Measurements from ENCODE around the gene DNM3. TPM values are rescaled to one million over a fixed set of nuclear protein-coding genes. Genes with fewer than 3 reads are reported as not detected.

The DNM3 gene
- total RNA-seq, 1 donor: 2.0 TPM

DNA sequence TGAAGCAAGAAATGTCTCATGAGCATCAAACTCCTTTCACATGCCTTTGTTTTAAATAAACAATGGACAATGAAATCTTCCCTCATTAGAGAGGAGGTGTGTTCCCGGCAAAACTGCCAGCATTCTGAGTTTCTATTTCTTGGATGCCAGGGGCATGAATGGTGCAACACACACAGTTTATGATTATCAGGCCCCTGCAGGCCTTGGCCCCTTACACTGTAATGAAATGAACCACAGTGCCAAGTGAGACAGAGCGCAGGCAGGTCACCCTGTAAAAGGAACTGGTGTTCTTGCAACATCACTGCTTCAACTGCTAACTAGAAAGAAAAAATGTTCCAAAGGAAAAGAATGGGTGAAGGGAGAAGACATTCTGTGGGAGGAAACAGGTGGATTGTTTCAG is 606.3 kb downstream of the DNM3 start:
- peak; percentile 54 for DNase-seq (ENCODE audit: low read depth)
- TF ChIP-seq, protein P1, sequence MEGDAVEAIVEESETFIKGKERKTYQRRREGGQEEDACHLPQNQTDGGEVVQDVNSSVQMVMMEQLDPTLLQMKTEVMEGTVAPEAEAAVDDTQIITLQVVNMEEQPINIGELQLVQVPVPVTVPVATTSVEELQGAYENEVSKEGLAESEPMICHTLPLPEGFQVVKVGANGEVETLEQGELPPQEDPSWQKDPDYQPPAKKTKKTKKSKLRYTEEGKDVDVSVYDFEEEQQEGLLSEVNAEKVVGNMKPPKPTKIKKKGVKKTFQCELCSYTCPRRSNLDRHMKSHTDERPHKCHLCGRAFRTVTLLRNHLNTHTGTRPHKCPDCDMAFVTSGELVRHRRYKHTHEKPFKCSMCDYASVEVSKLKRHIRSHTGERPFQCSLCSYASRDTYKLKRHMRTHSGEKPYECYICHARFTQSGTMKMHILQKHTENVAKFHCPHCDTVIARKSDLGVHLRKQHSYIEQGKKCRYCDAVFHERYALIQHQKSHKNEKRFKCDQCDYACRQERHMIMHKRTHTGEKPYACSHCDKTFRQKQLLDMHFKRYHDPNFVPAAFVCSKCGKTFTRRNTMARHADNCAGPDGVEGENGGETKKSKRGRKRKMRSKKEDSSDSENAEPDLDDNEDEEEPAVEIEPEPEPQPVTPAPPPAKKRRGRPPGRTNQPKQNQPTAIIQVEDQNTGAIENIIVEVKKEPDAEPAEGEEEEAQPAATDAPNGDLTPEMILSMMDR (IDR thresholded peaks at IDR 0.05; ENCODE audit: insufficient read depth, low read length): no peak
- no peak overlapping the region for H3K4me3 ChIP-seq (ENCODE audit: low read depth, low read length)

DNA sequence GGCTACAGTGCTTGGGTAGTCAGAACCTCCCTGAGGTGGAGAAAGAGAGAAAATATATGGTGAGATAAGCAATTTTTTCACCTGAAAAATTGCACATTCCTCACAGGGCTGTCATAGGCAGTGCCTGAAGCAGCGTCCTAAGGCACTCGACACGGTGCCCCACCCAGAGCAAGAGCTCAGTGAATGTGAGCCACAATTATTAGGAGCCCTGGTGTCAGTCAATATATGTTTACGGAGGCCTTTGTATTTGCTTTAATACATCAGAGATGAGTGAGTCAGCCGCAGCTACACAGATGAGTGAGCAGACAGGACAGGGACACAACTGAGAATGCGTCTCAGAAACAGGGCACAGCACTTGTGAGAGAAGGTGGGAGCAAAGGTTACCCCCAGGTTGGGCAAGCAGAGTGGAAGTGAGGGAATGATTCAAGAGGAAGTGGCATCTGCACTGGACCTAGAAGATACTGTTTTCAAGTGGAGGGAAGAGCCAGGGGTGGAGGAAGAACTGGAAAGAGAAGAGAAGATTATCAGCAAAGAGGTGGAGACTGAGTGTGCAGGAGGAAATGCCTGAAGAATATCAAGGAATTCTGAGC is 607.8 kb downstream of the DNM3 start:
- TF ChIP-seq, protein P1 (IDR thresholded peaks at IDR 0.05; ENCODE audit: insufficient read depth, low read length): no peak
- no peak overlapping the region for H3K4me3 ChIP-seq (ENCODE audit: low read depth, low read length)
- no peak for DNase-seq (ENCODE audit: low read depth)

DNA sequence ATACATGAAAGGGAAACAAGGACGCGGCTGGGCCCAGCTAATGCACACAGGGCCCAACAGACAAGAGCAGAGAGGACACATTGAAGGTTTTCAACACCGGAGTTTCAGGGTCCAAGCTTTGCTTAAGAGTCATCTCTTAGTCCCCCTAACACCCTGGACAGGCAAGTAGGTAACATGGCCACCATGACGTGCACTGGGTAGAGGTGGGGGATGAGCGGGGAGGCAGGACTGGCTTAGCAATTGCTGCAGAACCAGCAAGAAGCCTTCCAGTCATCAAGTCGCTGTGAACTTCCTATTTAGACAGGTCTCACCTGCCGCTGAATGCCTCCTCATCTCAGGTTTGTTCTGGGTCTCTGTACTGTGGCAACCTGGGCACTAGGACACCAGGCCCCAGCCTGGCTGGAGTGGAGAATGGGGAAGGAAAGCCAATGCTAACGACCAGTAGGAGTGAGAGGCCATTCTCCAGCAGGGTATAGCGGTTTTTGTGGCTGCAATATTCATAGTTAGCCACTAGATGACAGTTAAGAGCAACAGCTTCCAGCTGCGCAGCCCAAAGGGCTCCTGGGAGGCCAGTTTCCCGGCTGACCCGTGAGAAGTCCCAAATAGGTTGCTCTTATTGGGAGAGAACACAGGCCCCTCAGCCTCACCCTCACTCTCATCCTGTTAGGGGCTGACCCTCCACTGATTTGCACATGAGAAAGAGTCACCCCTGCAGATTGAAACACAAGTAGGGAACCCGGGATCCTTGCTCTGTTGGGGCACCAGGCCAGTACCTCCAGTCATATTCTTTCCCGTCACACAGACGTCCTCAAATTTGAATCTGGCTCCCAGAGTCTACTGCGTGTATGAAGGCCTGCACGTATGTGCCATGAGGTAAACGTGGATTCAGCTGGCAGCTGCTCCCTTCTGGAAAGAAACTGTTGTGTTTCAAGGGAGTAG is 608.6 kb downstream of the DNM3 start:
- H3K4me3 ChIP-seq (ENCODE audit: low read depth, low read length): no peak overlapping the region
- TF ChIP-seq, protein P1 (IDR thresholded peaks at IDR 0.05; ENCODE audit: insufficient read depth, low read length): peak; percentile 93
- peak; percentile 75 for DNase-seq (ENCODE audit: low read depth)

DNA sequence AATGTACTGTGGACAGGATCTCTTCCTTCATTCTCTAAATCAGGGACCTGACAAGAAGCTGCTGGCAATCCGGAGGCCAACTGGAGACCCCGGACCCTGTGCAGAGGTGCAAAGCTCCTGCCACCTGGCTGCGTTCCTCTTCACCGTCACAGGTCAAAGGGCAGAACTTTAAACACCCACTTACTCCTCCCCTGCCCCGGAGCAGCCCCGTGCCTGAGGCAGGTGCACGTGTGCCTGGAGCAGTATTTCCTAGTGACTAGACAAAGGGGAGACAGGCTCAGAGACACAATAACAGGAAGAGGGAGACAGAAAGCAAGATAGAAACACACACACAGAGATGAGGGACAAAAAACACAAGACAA is 609.2 kb downstream of the DNM3 start:
- TF ChIP-seq, protein P1 (IDR thresholded peaks at IDR 0.05; ENCODE audit: insufficient read depth, low read length): no peak
- no peak for DNase-seq (ENCODE audit: low read depth)
- H3K4me3 ChIP-seq (ENCODE audit: low read depth, low read length): no peak overlapping the region

DNA sequence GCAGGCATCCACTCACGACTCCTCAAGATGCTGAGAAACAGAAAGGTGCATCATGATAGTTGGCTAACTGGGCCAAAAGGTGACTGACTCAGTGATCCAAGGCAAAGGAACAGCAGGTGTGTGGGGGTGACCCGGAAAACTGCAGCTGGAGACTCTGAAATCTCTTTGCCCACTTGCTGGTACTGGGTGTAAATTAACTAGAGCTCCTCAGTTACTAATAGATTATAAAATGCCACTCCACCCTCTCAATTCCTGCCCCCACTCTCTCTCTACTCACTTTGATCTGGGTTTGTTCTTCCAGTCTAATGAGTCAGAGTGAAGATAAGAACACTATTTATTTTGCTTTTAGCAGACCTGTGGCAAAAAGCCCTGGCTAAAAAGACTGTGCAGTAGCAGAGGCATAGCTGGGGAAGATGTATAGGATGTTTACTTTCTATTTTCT is 609.7 kb downstream of the DNM3 start:
- no peak overlapping the region for H3K4me3 ChIP-seq (ENCODE audit: low read depth, low read length)
- DNase-seq (ENCODE audit: low read depth): peak; percentile 79
- TF ChIP-seq, protein P1 (IDR thresholded peaks at IDR 0.05; ENCODE audit: insufficient read depth, low read length): no peak

DNA sequence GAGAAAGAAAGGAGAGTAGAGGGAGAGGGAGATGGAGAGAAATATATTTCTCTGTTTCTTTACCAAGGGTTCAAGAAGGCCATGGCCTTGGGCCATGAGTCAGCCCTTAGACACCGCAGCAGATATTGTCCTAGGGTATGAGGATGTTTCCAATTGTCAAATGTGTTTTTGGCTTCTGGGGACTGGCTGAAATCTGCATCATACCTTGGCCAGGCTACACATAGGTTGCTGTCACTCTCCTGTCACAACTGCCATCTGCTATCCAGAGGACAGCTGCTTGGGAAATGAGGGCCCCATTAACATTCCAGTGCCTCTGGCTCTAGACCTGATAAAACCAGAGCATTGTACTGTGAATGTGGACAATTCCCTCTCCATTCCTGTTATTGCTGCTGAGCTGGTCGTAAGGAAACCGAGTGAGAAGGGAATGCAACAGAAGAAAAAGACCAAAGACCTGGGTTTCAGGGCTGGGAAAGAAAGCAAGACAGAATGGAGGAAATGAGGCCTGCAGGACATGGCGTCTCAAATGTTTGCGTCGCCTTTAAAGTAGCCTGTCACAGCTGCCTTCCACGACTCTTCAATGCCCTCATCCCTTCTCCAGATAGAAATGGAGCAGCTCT is 611.3 kb downstream of the DNM3 start:
- TF ChIP-seq, protein P1 (IDR thresholded peaks at IDR 0.05; ENCODE audit: insufficient read depth, low read length): no peak
- no peak overlapping the region for H3K4me3 ChIP-seq (ENCODE audit: low read depth, low read length)
- DNase-seq (ENCODE audit: low read depth): no peak
